Measurements from ENCODE around the gene ATP6V0C.

DNA sequence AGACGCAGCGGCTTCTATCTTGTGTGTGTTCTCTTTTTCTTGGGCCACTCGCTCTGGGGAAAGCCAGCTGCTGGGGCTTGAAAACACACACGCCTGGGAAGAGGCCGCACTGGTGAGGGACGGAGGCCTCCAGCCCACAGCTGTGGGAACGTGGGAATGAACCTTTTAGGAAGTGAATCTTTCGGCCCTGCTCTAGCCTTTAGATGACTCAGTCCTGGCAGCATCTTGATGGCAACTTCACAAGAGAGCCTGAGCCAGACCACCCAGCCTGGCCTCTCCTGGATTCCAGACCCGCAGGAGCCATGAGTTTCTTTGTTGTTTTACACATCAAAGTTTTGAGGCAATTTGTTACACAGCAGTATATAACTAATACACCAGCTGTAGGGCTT is 21.9 kb downstream of the ATP6V0C start:
- no peak for TF ChIP-seq POLR2A (IDR thresholded peaks at IDR 0.05)
- TF ChIP-seq, protein P1, sequence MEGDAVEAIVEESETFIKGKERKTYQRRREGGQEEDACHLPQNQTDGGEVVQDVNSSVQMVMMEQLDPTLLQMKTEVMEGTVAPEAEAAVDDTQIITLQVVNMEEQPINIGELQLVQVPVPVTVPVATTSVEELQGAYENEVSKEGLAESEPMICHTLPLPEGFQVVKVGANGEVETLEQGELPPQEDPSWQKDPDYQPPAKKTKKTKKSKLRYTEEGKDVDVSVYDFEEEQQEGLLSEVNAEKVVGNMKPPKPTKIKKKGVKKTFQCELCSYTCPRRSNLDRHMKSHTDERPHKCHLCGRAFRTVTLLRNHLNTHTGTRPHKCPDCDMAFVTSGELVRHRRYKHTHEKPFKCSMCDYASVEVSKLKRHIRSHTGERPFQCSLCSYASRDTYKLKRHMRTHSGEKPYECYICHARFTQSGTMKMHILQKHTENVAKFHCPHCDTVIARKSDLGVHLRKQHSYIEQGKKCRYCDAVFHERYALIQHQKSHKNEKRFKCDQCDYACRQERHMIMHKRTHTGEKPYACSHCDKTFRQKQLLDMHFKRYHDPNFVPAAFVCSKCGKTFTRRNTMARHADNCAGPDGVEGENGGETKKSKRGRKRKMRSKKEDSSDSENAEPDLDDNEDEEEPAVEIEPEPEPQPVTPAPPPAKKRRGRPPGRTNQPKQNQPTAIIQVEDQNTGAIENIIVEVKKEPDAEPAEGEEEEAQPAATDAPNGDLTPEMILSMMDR (IDR thresholded peaks at IDR 0.05), result no peak

All from testis (tissue), 2 donors.